ENCODE measurements around the gene RCBTB2.
"Not testable (repeated sequence)": the region's sequence is repeated elsewhere in the genome, so short reads cannot be mapped to it uniquely, and the experiment has no call there.

RCBTB2 gene

DNA sequence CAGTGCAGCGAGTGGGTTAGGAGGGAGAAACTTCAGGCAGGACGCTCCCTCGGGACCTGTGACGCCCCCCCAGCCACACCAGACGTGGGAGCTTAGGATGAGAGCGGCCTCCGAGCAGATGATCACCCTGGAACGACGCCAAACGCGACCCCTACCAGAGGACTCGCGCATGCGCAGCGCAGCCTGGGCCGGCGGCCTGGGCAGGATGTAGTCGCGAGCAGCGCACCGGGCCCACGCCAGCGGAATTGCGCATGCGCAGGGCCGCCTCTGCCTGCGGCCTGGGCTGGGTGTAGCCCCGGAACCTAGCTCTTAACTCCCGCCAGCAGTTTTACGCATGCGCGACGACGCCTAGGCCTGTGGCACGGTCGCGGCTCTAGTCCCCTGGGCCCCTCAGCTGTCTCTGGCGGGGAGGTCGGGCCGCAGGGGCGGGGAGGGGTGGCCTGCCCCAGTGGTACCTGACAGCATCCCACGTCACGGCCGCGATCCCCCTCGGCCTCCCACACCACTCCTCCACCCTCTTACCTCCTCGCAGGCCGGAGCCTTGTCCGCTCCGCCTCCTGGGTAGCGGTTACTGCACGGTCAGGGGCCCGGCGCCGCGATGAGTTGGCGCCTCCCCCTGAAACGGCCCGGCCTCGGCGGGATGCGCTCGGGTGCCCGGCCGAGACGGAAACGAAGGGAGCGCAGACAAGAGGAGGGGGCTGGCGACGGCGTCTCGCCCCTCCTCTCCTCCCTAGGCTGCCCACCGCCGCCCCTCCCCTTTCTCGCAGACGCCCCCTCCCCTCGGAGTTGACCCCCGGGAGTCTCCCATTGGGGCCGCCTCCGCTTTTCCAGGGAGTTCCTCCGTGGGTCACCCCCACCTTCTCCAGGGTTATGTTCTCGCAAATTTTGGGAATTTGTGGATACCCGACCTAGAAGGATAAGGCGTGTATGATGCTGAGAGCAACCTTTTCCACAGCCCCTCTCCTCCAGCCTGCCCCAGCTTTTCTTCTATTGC lies at the start of gene RCBTB2:
Gene RCBTB2 (minus strand): TSS at position 575 of the 994 bp plus-strand sequence. CDS start 11,141 bp downstream, outside the sequence.
- no peaks in the 10 kb centered on the region for H3K36me3 ChIP-seq (ENCODE audit: insufficient read depth, low read length)
- no peaks in the 10 kb centered on the region for H3K9me3 ChIP-seq (ENCODE audit: control insufficient read depth, insufficient read depth, low read length)
- H3K9ac ChIP-seq (ENCODE audit: low read depth, low read length), result peak within 1 kb of the TSS; percentile 83
- H3K4me1 ChIP-seq (ENCODE audit: insufficient read depth, low read length), result no peaks in the 10 kb centered on the region

DNA sequence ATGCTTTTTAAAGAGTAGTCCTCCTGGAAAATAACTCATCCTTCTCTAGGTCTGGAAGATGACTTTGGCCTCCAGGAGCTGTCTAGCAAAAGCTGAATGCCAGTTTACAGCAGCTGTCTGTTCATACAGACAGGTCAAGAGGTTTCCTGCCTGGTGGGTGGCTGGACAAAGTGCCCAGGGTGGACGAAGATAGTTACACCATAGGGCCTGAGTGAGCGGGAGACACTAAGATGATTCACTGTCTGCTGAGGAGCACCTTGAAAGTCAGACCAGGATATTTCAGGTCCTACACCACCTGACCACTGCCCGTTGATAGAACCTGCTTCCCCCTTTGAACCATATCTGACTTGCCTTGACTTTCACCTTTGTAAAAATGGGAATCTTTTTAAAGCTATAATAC lies 49.2 kb upstream of the RCBTB2 start:
- H3K4me1 ChIP-seq (ENCODE audit: insufficient read depth, low read length), result no peaks in the 10 kb centered on the region
- no peaks in the 10 kb centered on the region for H3K36me3 ChIP-seq (ENCODE audit: insufficient read depth, low read length)
- H3K9ac ChIP-seq (ENCODE audit: low read depth, low read length), result no peak overlapping the region

DNA sequence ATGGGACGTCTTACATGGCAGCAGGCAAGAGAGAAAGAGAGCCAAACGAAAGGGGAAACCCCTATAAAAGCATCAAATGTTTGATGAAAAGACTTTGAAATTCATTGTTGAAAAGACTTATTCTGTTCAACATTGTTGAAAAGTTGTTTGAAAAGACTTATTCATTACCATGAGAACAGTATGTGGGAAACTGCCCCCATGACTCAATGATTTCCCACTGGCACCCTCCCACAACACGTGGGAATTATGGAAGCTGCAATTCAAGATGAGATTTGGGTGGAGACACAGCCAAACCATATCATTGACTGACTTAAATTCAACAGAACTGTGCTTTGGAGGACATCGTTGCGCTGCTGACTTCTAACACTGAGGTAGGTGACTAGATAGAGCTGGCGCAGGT lies 48.0 kb upstream of the RCBTB2 start:
- Histone ChIP-seq H3K36me3 (ENCODE audit: insufficient read depth, low read length) (no peaks in the 10 kb centered on the region), H3K9ac (ENCODE audit: low read depth, low read length) (no peak overlapping the region), H3K4me1 (ENCODE audit: insufficient read depth, low read length) (no peaks in the 10 kb centered on the region), H3K9me3 (ENCODE audit: control insufficient read depth, insufficient read depth, low read length) (no peaks in the 10 kb centered on the region)

More for the DNA sequence above, 49.2 kb upstream of the RCBTB2 start:
- H3K9me3 ChIP-seq (ENCODE audit: control insufficient read depth, insufficient read depth, low read length), result no peaks in the 10 kb centered on the region

DNA sequence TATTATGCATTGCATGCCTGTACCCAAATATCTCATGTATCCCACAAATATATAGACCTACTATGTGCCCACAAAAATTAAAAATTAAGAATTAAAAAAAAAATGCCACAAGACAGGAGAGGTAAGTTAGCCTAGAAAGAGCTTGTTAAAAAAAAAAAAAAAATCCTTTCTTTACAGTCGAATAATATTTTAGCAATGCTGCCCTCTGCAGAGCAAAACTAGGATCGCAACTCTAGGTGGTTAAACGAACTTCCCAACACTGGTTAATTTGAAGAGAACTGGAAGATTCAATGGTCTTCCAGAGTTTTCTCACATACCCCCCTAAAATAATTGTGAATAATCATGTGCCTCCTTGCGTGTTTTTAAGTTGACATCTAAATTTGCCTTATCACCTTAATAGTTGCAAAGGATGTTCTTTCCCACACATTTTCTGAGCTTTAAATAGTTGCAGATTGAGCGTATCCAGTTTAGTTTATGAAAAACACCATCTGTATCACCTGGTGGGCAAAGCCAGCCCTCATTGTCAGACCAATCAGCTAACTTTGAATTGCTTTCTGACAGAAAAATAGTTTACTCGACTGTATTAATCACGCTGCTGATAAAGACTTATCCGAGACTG lies 47.4 kb upstream of the RCBTB2 start:
- Histone ChIP-seq H3K9me3 (ENCODE audit: control insufficient read depth, insufficient read depth, low read length) (no peaks in the 10 kb centered on the region), H3K9ac (ENCODE audit: low read depth, low read length) (no peak overlapping the region), H3K4me1 (ENCODE audit: insufficient read depth, low read length) (no peaks in the 10 kb centered on the region), H3K36me3 (ENCODE audit: insufficient read depth, low read length) (no peaks in the 10 kb centered on the region)

DNA sequence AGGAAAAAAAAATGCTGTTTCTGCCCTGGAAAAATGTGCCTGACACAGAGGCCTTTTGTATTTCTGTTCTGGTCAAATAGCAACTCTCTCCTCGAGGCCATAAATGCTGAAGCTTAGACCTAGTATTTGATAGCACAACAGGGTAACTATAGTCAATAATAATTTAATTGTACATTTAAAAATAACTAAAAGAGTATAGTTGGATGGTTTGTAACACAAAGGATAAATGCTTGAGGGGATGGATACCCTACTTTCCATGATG lies 47.0 kb upstream of the RCBTB2 start:
- not testable (repeated sequence) for H3K36me3 ChIP-seq (ENCODE audit: insufficient read depth, low read length); H3K9ac ChIP-seq (ENCODE audit: low read depth, low read length); H3K9me3 ChIP-seq (ENCODE audit: control insufficient read depth, insufficient read depth, low read length); H3K4me1 ChIP-seq (ENCODE audit: insufficient read depth, low read length)

DNA sequence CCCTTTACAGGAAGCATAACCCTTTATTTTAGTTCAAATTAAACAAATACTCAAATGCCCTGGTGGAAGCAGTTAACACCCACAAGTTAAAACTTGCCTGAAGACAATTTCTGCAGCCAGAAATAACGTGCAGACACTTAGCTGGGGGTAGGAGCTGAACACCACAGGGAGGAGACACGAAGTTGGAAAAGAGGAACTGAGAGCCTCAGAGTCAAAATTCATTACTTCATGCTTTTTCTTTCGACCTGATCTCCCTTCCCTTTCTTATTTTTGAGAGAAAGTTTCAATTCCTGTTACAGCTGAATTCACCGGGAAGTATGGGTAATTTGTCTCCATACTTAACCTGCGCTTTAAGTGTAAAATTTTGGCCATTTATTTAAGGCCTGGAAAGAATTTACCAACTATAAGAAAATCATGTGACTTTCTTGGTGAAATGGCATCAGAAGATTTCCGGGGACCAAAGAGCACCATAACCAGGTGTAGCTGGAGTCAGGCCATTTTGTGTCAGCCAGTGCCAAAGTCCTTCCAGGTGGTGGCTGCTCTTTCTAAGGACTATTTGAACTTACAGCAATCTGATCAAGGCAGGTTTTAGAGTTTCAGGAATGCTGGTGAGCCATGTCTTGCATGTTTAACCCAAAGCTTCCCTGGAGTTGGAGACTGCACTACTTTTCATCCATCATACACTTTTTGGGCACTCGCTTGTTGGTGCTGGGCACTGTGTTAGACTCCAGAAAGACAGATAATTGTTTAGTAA lies 46.5 kb upstream of the RCBTB2 start:
- no peaks in the 10 kb centered on the region for H3K36me3 ChIP-seq (ENCODE audit: insufficient read depth, low read length)
- no peaks in the 10 kb centered on the region for H3K9me3 ChIP-seq (ENCODE audit: control insufficient read depth, insufficient read depth, low read length)
- H3K9ac ChIP-seq (ENCODE audit: low read depth, low read length), result no peak overlapping the region
- no peaks in the 10 kb centered on the region for H3K4me1 ChIP-seq (ENCODE audit: insufficient read depth, low read length)

DNA sequence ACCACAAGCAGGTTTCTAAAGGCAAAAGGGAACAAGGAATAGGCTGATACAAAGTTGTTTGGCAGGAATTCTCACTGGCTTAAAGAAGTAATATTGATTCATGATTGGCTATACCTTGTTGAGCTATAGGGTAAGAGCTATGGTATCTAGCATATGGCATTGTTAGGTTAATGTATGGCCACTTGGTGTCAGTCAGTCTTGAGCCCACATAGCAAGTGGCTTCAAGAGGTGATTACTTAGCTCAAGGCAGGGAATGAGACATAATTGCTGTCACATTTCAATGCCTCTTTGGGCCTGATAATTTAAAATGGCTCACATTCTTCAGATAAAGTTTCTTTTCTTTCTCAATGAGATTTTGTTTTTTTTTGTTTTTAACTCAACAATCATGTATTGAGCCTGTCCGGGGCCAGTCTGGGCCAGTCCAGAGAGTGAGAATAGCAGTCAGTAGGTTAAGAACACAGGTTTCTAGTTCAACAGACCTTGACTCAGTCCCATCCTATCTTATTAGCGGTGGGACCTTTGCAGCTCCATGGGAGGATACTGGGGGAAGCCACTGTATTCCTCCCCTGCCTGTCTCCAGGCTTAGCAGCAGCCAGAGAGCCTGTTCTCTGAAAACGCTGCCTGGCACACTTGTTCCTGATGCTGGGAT lies 45.8 kb upstream of the RCBTB2 start:
- Histone ChIP-seq H3K4me1 (ENCODE audit: insufficient read depth, low read length) (no peaks in the 10 kb centered on the region), H3K36me3 (ENCODE audit: insufficient read depth, low read length) (no peaks in the 10 kb centered on the region), H3K9me3 (ENCODE audit: control insufficient read depth, insufficient read depth, low read length) (no peaks in the 10 kb centered on the region), H3K9ac (ENCODE audit: low read depth, low read length) (no peak overlapping the region)

DNA sequence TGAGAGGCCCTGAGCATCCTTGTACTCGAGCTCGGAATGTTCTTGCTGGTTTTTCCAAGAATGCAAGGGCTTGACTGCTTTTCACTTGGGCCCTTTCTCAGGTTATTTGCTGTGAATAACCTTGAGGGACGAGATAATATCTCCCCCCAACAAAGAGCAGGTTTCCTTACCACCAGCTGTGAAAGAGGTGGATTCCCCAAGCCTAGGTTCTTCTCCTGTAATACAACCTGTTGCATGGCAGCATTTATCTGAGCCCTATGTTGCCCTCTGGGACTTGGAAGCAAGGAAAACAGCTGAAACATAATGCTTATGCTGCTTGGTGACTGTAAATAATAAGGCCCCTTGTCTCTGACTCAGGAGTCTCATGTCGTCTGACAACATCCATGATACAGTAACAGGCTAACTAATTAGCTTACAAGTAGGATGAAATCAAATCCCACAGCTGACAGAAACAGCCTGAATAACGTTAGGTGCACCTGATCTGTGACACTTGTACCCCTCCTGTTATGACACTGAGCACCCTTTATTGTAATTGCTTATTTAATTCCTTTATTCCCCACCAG lies 43.6 kb upstream of the RCBTB2 start:
- no peaks in the 10 kb centered on the region for H3K36me3 ChIP-seq (ENCODE audit: insufficient read depth, low read length)
- no peak overlapping the region for H3K9ac ChIP-seq (ENCODE audit: low read depth, low read length)
- no peaks in the 10 kb centered on the region for H3K4me1 ChIP-seq (ENCODE audit: insufficient read depth, low read length)
- no peaks in the 10 kb centered on the region for H3K9me3 ChIP-seq (ENCODE audit: control insufficient read depth, insufficient read depth, low read length)

DNA sequence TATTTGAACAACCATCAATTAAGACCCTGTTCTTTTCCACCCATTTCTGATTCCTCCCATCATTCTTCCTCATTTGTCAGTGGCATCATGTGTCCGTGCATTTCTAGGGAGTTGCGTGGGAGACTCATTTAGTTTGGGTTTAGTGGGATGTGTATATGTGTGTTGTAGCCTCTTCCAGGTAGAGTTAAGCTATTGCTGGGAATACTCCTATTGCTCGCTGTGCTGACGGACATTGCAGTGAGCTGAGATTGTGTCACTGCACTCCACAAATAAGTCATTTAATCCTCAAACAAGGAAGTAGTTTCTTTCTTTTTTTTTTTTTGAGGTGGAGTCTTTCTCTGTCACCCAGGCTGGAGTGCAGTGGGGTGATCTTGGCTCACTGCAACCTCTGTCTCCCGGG lies 42.2 kb upstream of the RCBTB2 start:
- no peaks in the 10 kb centered on the region for H3K36me3 ChIP-seq (ENCODE audit: insufficient read depth, low read length)
- H3K9ac ChIP-seq (ENCODE audit: low read depth, low read length), result no peak overlapping the region
- H3K4me1 ChIP-seq (ENCODE audit: insufficient read depth, low read length), result no peaks in the 10 kb centered on the region
- no peaks in the 10 kb centered on the region for H3K9me3 ChIP-seq (ENCODE audit: control insufficient read depth, insufficient read depth, low read length)

DNA sequence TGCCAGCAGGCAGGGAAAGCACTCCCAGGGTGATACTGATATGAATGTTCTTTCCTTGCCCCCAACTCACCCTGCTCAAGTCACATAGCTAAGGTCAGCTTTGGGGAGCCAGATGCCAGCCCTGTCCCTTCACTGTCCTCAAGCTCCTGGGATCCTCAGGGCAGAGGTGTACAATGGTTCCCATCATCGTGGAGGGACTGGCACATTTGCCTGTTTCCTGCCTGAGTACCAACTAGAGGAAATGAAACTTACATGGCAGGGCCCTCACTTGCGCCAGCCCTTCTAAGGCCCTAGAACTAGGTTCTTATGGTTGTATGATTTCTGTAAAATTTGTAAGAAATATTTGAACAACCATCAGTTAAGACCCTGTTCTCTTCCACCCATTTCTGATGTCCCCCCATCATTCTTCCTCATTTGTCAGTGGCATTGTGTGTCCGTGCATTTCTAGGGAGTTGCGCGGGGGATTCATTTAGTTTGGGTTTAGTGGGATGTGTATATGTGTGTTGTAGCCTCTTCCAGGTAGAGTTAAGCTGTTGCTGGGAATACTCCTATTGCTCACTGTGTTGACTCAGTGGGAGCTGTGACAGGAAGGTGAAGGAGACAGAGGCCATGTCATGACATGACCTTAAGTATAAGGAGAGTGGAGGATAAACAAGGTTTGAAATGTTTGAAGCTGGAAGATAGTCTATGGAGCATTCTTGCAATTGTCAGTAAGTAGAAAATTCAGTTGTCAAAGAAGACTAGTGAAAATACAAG lies 41.3 kb upstream of the RCBTB2 start:
- Histone ChIP-seq H3K9me3 (ENCODE audit: control insufficient read depth, insufficient read depth, low read length) (no peaks in the 10 kb centered on the region), H3K4me1 (ENCODE audit: insufficient read depth, low read length) (no peaks in the 10 kb centered on the region), H3K36me3 (ENCODE audit: insufficient read depth, low read length) (no peaks in the 10 kb centered on the region), H3K9ac (ENCODE audit: low read depth, low read length) (no peak overlapping the region)

DNA sequence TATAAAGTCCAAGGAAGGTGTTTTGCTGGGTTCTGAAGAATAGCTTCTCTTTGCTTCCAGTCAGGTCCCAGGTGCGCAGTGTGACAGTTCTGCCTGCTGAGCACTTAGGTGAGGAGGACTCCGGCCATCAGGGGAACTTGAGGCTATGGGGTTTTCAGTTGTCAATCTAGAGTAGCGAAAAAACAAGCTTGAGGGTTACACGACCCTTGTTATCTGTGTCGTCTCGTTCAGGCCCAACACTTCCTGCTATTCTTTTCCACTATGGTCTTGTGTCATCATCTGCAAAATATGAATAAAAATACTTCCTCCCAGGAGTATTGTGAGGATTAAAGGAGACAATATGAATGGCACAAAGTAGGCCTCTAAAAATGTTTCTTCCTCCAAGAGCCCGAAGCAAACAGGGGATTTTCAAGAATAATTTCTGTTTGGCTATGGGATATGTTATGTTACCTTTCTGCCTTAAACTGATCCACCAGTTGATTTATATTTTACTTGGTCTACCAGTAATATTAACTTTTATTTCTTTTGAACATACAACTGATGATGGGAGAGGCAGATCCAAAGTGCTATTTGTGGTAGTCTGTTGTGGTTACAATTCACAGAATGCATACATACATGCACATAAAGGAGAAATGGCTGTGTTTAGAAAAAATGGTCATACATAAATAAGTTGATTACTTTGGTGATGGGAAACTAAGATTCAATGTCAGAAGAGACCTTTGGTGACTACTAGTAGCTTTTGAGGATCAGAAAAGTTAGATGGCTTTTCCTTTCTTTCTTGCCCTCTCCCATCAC lies 40.5 kb upstream of the RCBTB2 start:
- Histone ChIP-seq H3K36me3 (ENCODE audit: insufficient read depth, low read length) (no peaks in the 10 kb centered on the region), H3K4me1 (ENCODE audit: insufficient read depth, low read length) (no peaks in the 10 kb centered on the region), H3K9ac (ENCODE audit: low read depth, low read length) (no peak overlapping the region), H3K9me3 (ENCODE audit: control insufficient read depth, insufficient read depth, low read length) (no peaks in the 10 kb centered on the region)

DNA sequence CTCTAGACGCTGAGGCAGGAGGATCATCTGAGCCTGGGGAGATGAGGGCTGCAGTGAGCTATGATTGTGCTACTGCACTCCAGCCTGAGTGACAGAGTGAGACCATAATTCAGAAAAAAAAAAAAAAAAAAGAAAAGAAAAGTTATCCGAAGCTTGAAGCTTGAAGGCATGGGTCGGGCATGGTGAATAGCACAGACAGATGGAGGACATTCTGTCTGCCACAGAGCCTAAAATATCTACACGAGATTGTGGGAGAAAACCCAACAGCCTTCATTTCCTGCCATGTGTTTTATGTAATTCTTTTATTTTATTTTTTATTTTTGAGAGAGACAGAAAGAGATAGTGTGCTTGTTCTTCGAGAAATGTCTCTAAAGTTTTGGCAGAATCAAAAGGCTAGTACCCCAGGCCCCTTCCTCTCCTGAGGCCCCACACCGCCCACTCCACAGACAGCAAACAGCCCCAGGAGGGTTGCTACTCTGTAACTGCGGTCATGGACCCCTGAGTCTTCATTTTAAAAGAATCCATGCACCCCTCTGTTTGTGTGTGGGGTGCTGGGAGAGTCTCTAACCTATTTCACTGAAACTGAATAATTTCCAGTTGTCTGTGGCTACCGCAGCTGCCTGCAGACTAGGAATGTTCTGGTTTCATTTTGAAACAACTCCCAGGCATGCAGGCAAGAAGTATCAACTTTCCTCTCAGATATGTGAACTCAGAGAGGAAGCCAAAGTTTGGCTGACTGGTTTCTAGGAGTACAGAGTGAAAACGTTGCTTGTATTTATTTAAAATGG lies 38.4 kb upstream of the RCBTB2 start:
- no peaks in the 10 kb centered on the region for H3K9me3 ChIP-seq (ENCODE audit: control insufficient read depth, insufficient read depth, low read length)
- no peaks in the 10 kb centered on the region for H3K36me3 ChIP-seq (ENCODE audit: insufficient read depth, low read length)
- no peak overlapping the region for H3K9ac ChIP-seq (ENCODE audit: low read depth, low read length)
- H3K4me1 ChIP-seq (ENCODE audit: insufficient read depth, low read length), result no peaks in the 10 kb centered on the region

Data from ES-I3 (cell line).